Mononuclear cell (primary cell): ENCODE results near the gene KRTAP10-11. TPM values are rescaled to one million over a fixed set of nuclear protein-coding genes. Genes with fewer than 3 reads are reported as not detected.
"Not testable (repeated sequence)": the region's sequence is repeated elsewhere in the genome, so short reads cannot be mapped to it uniquely, and the experiment has no call there.

ENCODE experiments used
- H3K27me3 ChIP-seq: 2 replicates; pipeline ENCODE4 v1.6.0; 2011; ENCODE audit warnings: low read length, control low read depth; ENCODE audit not compliant: insufficient read depth
- H3K4me1 ChIP-seq: 2 replicates; pipeline ENCODE4 v1.5.1; 2011; ENCODE audit warnings: mild to moderate bottlenecking, low read length, control low read depth; ENCODE audit not compliant: insufficient read depth
- H3K4me3 ChIP-seq: 2 replicates; pipeline ENCODE4 v1.5.1; 2011; ENCODE audit warnings: mild to moderate bottlenecking, low read length, moderate library complexity
- H3K9me3 ChIP-seq: 2 replicates; pipeline ENCODE4 v1.5.1; 2011; ENCODE audit warnings: low read depth, mild to moderate bottlenecking, control low read depth, low read length
- total RNA-seq: library from RNA; depleted of rRNA; stranded (reverse); fragments of >200 nt; gene quantifications from one replicate; pipeline ENCODE4 v1.2.3, GENCODE V29; 2012

KRTAP10-11 gene
- total RNA-seq, 1 donor = not detected

- peaks cover 4% of the 10 kb centered on the region for H3K4me1 ChIP-seq
- peaks cover 23% of the 10 kb centered on the region for H3K9me3 ChIP-seq
- no peak within 1 kb of the TSS for H3K4me3 ChIP-seq
- H3K27me3 ChIP-seq = no peaks in the 10 kb centered on the region
Measured at GRCh38 chr21:44626673-44627143, 19.5 kb upstream of the KRTAP10-11 start, which contains the start of gene KRTAP10-9. Gene KRTAP10-9, plus strand, starts transcription at chr21:44627093. Its CDS starts 79 bp downstream, at chr21:44627172.

- H3K4me3 ChIP-seq, H3K4me1 ChIP-seq, H3K27me3 ChIP-seq: not testable (repeated sequence)
- H3K9me3 ChIP-seq = peaks cover 29% of the 10 kb centered on the region
Measured at GRCh38 chr21:44627181-44627822, 18.9 kb upstream of the KRTAP10-11 start.

- H3K27me3 ChIP-seq, H3K4me3 ChIP-seq, H3K4me1 ChIP-seq: not testable (repeated sequence)
- peaks cover 32% of the 10 kb centered on the region for H3K9me3 ChIP-seq
Measured at GRCh38 chr21:44627831-44628233, 18.4 kb upstream of the KRTAP10-11 start.

- Histone ChIP-seq H3K27me3 (peaks cover 3% of the 10 kb centered on the region), H3K4me1 (peaks cover 4% of the 10 kb centered on the region), H3K9me3 (peaks cover 24% of the 10 kb centered on the region), H3K4me3 (no peak overlapping the region)
Measured at GRCh38 chr21:44628707-44629391, 17.4 kb upstream of the KRTAP10-11 start.

GRCh38 chr21:44630440-44630839 lies 15.8 kb upstream of the KRTAP10-11 start:
- peaks cover 15% of the 10 kb centered on the region for H3K9me3 ChIP-seq
- H3K4me1 ChIP-seq = peaks cover 4% of the 10 kb centered on the region
- peaks cover 3% of the 10 kb centered on the region for H3K27me3 ChIP-seq
- H3K4me3 ChIP-seq = no peak overlapping the region

- H3K9me3 ChIP-seq = peaks cover 15% of the 10 kb centered on the region
- H3K4me3 ChIP-seq = no peak overlapping the region
- peaks cover 4% of the 10 kb centered on the region for H3K4me1 ChIP-seq
- peaks cover 3% of the 10 kb centered on the region for H3K27me3 ChIP-seq
Measured at GRCh38 chr21:44632067-44632466, 14.1 kb upstream of the KRTAP10-11 start.

- H3K9me3 ChIP-seq = peaks cover 10% of the 10 kb centered on the region
- no peak overlapping the region for H3K4me3 ChIP-seq
- peaks cover 3% of the 10 kb centered on the region for H3K27me3 ChIP-seq
- no peaks in the 10 kb centered on the region for H3K4me1 ChIP-seq
Measured at GRCh38 chr21:44636209-44637017, 9.8 kb upstream of the KRTAP10-11 start.

GRCh38 chr21:44637018-44637850 lies 9.0 kb upstream of the KRTAP10-11 start, which contains the start of gene KRTAP10-10:
Gene KRTAP10-10, plus strand, starts transcription at chr21:44637356. Its CDS starts 62 bp downstream, at chr21:44637418.
- Histone ChIP-seq H3K9me3 (peaks cover 4% of the 10 kb centered on the region), H3K4me1 (no peaks in the 10 kb centered on the region)

GRCh38 chr21:44637851-44638348 lies 8.3 kb upstream of the KRTAP10-11 start:
- not testable (repeated sequence) for H3K4me3 ChIP-seq, H3K4me1 ChIP-seq, H3K9me3 ChIP-seq, H3K27me3 ChIP-seq

More at GRCh38 chr21:44637018-44637850, 9.0 kb upstream of the KRTAP10-11 start, which contains the start of gene KRTAP10-10:
- Histone ChIP-seq H3K27me3 (peaks cover 3% of the 10 kb centered on the region), H3K4me3 (no peak within 1 kb of the TSS)

GRCh38 chr21:44638506-44639330 lies 7.5 kb upstream of the KRTAP10-11 start:
- H3K9me3 ChIP-seq, H3K27me3 ChIP-seq, H3K4me1 ChIP-seq, H3K4me3 ChIP-seq: not testable (repeated sequence)

- Histone ChIP-seq H3K4me3 (no peak overlapping the region), H3K4me1 (no peaks in the 10 kb centered on the region), H3K27me3 (no peaks in the 10 kb centered on the region), H3K9me3 (peaks cover 6% of the 10 kb centered on the region)
Measured at GRCh38 chr21:44639331-44639655, 6.9 kb upstream of the KRTAP10-11 start.

- Histone ChIP-seq H3K4me3 (no peak overlapping the region), H3K27me3 (no peaks in the 10 kb centered on the region), H3K4me1 (no peaks in the 10 kb centered on the region), H3K9me3 (peaks cover 14% of the 10 kb centered on the region)
Measured at GRCh38 chr21:44640761-44641160, 5.5 kb upstream of the KRTAP10-11 start.

- H3K27me3 ChIP-seq = no peaks in the 10 kb centered on the region
- no peak overlapping the region for H3K4me3 ChIP-seq
- no peaks in the 10 kb centered on the region for H3K4me1 ChIP-seq
- H3K9me3 ChIP-seq = peaks cover 14% of the 10 kb centered on the region
Measured at GRCh38 chr21:44643741-44644310, 2.4 kb upstream of the KRTAP10-11 start.
